NK-92 (cell line): ENCODE measurements around the gene NRDC.
"Not testable (repeated sequence)": the region's sequence is repeated elsewhere in the genome, so short reads cannot be mapped to it uniquely, and the experiment has no call there.

Experiments used
- DNase-seq: peaks from one replicate; lab custom pipeline; 2025; ENCODE audit not compliant: unreplicated experiment; lab: John Stamatoyannopoulos, UW

NRDC gene

DNA sequence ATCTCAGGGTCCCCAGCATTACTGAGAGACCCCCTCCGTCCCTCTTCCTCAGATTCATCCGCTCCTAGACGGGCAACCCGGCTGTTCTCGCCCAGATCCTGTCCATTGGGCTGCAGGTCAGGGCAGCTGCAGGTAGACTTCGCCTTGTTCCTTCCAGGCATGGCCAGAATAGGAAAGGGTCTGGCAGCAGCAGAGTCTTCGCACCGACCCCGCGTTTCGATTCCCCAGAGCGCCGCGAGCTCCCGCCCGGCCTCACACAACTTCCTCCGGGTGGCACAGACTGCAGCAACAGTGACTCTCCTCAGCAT lies 265 bp downstream of the NRDC start:
- no peak for DNase-seq

DNA sequence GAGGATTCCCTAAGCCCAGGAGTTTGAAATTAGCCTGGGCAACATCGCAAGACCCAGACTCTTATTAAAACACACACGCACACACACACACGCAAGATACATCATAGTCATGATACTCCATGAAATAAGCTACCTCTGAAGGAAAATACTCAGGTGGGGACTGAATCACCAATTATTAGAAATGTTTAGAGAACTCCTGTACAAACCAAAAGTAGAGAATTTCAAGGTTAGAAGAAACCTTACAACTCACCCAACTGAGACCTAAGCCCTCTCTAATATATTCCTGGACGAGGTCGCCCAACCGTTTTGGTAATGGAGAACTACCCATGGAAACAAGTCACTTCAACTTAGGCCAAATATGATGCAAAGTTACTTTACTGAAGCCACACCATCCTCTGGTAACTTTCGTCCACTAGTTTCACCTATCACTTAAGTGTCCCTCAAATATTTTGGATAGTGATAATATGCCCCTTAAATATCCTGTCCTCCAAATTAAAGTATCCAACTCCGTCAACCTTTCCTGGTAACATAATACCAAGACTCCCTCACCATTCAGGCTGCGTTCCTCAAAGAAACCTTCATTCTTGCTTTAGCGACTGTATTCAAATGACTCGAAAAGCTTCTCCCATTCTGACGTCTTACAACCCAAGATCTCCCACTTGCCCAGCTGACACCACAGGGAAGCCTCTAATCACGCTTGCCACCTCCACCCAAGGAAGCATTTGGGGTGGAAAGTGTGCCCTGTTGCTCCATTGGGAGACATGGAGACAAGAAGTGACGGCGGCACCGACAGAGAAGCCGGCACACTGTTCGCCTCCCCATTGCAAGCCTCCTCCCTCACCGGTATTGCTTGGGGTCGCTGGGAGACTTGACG lies 856 bp downstream of the NRDC start:
- no peak for DNase-seq

DNA sequence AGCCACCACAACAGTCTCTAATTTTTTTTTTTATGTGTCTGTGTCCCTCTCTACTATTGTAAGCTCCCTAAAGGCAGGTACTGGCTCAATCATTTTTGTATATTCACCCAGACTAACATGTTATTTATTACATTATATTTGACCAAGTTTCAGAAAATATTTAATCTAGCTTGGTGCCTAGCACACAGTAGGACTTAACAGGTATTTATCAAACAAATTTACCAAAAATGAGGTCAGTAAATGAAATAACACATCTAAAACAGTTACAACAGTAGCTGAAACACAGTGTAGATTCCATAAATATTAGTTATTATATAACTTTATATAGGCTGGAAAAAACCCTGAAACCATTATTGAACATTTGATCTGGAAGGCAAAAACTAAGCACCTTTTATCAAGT lies 2.7 kb downstream of the NRDC start:
- no peak for DNase-seq

DNA sequence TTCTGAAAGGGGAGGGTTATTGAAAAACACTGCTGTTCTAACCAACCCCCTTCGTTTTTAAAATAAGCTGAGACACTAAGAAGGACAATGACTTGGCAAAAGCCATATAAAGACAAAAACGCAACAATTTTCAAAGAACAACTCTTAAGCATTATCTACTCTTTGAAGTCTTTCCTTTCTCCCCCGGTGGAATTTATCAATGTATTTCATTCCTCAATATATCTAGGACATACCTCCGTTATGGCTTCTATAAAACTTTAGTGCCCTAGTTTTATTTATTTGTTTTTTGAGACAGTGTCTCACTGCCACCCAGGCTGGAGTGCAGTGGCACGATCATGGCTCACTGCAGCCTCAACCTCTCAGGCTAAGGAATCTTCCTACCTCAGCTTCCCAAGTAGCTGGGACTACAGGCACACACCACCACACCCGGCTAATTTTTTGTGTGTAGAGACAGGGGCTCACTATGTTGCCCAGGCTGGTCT lies 3.2 kb downstream of the NRDC start:
- DNase-seq, result no peak

DNA sequence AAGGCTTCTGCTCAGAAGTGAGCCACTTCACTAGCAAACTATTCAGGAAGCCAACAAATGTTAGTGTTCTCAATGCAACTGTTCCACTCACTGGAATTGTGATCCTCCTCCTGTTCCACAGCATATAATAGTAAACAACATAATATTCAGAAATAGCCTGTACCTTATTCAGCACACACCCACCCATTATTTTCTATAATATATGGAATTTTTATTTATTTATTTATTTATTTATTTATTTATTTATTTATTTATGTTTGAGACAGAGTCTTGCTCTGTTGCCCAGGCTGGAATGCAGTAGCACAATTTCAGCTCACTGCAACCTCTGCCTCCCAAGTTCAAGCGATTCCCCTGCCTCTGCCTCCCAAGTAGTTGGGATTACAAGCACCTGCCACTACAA lies 5.3 kb downstream of the NRDC start:
- DNase-seq, result not testable (repeated sequence)

DNA sequence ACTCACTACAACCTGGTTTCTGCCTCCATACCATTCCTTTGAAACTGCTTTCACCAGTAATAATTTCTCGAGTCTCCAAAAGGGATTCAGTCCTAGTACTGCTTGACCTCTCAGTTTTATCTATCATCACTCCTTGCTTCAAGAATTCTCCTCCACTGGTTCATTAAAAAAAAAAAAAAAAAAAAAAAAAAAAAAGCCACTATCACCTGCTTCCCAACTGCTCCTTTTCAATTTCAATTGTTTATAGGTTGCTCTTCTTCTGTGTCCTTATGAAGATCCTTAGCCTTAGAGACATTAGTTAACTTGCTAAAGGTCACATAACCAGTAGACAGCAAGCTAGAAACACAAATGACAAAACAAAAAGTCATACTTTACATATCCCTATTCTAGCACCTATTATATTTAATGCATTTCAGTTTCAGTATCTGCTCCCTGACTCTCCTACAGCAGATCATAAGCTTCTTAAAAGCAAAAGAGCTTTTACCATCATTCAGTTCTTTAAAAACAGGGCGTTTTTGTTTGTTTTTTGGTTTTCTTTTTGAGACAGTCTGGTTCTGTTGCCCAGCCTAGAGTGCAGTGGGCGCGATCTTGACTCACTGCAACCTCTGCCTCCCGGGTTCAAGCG lies 7.1 kb downstream of the NRDC start:
- no peak for DNase-seq

DNA sequence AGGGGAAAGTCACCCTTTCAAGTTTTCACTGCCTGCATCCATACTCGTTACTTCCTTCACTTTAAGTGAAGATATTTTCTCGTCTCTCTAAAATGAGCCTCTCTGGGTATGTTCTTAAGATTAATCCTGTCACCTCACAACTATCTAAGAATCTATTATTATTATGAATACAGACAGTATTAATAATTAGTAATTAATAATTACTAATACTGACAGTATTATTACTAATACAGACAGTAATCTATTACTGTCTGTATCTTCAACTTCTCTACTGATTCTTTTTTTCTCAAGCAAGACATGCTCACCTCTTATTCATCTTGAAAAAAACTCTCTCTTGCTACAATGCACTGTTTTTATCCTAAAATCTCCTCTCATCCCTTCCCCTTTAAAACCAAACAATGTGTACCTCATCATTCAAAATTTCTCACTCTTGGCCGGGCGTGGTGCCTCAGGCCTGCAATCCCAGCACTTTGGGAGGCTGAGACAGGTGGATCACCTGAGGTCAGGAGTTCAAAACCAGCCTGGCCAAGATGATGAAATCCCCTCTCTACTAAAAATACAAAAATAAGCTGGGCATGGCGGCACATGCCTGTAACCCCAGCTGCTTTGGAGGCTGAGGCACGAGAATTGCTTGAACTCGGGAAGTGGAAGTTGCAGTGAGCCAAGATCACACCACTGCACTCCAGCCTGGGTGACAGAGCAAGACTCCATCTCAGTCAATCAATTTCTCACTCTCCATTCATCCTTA lies 7.8 kb downstream of the NRDC start:
- DNase-seq, result no peak

DNA sequence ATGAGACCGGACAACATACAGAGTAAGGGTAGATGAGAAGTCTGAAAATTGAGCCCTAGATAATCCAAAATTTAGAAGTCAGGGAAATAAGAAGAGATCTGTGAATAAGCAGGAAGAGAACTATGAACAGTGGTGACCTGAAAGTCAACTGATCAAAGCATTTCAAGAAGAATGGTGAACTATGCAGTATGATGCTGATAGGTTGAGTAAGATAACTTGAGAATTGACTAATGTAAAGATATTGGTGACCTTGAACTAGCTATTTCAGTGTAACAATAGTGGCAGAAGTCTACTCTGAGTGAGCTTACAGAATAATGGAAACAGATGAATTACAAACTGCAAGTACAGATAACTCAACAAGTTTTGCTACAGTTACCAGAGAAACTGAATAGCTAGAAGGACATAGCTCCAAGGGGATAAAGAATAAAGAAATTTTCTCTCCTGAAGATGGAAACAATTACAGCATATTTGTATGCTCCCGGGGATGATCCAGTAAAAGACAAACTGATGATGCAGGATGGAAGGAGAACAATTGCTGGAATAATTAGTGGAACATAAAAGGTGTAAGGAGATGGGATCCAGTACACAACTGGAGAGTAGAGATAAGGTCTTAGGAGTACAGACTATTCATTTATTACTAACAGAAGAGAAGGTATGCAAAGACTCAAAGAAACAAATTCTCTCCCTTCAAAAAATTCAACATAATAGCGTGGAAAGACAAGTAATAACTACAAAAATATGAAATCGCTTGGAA lies 10.9 kb downstream of the NRDC start:
- DNase-seq, result no peak

DNA sequence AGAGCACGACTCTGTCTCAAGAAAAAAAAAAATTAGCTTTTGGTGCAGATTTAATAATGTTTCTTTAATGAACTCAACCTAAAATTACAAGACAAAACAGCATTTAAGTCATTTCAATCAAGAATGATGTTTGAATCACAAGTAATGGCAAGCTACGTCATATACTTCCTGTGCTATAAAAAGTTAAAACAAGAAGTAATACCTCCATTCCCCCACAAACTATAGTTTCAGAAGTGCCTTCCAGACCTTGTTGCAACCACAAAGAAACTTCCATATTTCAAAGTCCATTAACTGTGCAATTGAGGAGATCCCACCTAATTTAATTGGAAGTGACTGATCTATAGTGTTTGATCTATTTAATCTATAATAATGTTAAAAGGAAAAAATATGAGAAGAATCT lies 15.1 kb downstream of the NRDC start:
- no peak for DNase-seq

DNA sequence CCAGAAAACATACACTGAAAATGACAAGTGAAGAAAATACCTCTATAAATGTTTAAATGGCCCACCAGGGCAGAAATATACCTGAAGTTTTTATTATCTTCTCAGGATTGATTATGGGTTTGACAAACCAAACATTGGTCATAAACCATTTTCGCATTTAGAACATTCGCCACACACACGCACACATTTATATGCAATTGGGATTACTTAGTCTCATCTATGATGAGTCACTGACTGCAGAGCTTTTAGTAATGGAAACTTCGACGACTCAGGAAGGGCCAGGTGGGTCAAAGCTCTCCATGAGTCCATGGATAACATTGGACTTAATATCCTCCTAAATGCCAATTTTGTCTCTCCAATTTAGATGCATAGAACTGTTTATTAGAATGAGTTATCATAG lies 16.9 kb downstream of the NRDC start:
- DNase-seq, result no peak

DNA sequence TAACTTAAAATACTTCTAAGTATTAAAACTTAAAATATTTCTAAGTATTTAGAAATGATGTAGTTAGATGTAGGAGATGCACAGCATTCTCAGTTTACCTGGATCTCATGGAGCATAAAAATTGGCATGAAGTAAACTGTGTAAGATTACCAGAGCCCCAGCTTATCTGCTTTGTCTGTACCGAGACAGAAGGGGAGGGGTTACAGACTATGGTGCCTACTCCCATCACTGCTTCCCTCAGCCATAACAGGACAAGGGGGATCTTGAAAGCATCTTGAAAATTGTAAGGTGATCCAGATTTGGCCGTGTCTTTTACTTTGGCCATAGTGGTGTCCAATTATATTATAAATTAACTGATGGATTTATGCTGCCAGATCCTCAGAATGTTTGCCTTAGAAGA lies 18.8 kb downstream of the NRDC start:
- no peak for DNase-seq

DNA sequence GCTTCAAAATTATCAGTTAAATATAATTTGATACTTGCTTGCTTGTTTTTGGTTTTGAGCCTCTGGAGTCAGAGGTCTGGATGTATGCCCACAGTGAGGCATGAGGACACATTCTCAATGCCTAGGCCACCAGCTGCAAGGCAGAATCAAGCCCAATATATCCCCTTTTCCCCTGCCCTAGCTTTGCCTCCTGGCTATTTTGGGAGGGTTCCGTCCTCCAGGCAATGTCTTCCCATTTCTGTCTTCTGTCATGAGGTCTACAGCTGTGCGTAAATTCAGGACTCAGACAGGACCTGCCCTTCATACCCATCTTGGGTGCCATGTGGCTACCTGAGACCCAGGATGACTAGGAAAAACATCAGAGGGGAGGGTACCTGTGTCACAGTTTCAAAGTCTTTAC lies 19.2 kb downstream of the NRDC start:
- no peak for DNase-seq

DNA sequence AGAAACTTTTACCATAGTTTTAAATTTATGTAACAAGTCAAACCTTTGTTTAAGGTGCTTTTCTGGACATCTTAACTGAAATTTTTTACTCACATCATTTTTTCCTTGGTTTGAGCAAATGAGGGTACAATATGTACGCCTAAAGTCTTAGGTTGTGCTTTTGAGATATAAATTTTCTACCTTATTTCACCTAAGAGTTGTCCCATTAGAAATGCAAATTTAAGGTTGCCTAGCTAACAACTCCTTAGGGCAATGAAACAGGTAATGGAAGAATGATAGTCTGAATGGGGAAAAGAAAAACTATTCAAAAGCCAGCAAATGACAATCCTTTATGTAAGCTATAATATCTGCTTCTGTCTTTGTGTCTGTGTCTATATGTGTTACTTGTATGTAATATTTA lies 19.6 kb downstream of the NRDC start:
- DNase-seq, result no peak

DNA sequence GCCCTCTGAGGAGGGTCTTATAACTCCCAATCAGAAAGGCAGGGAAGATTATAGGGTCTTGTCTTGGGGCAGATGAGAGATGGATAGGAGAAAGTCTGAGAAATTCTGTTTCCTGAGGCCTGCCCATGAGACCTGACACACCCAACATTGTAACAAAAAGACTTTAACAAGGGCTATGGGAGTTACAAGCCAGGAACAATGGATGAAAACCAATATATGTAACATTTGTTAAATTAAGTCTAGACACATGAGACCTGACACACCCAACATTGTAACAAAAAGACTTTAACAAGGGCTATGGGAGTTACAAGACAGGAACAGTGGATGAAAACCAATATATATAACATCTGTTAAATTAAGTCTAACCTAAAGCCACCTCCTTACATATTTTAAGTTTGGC lies 21.8 kb downstream of the NRDC start:
- DNase-seq, result no peak

DNA sequence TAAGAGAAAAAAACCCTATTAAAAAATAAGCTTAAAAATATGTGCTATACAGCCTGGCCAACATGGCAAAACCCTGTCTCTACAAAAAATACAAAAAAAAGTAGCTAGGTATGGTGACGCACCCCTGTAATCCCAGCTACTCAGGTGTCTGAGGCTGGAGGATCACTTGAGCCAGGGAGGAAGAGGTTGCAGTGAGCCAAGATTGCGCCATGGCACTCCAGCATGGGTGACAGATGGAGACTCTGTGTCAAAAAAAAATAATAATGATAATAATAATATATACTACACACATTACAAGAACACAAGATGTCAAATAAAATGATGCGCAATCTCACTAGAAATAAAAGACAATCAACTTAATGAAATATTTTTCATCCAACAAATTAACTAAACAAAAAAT lies 22.9 kb downstream of the NRDC start:
- no peak for DNase-seq

DNA sequence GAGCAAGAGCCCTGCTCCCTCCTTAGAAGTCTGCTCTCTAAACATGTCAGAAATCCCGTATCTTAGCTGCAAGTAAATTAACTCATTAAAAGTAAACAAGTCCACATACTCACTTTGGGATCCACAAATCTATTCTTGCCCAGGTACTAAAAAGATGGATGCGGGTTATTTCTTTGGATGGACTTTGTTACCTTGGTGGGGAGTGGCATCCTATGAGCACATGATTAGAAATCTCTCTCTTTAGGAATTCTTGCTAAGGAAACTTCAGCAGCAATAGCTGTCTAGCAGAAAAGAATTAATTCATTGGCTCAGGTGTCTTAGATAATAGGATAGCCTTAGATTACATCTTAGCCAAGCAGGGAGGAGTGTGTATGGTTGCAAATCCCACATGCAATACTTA lies 25.2 kb downstream of the NRDC start:
- DNase-seq, result no peak

DNA sequence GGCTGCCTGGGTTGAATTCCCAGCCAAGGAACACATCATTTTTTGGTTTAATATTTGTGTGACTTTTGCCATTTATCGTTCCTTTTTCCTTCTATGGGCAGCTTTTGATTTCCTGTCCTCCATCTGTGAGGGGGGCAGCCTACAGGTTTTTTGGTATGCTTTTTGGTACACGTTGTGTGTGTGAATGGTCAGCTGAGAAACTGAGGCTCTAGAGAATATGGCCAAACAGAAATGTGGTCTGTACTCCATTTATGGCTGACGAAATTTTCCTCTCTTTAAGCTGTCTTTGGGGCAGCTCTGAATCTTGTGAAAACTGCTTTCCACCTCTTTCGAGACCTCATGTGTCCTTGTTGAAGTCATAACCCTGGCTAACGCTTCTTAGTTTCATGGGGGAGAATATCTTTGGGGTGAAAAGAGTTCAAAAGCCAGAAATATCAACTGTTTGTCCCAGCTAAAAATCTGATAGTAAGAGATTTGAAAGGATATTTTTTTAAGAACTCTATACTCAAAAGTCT lies 26.6 kb downstream of the NRDC start:
- no peak for DNase-seq

DNA sequence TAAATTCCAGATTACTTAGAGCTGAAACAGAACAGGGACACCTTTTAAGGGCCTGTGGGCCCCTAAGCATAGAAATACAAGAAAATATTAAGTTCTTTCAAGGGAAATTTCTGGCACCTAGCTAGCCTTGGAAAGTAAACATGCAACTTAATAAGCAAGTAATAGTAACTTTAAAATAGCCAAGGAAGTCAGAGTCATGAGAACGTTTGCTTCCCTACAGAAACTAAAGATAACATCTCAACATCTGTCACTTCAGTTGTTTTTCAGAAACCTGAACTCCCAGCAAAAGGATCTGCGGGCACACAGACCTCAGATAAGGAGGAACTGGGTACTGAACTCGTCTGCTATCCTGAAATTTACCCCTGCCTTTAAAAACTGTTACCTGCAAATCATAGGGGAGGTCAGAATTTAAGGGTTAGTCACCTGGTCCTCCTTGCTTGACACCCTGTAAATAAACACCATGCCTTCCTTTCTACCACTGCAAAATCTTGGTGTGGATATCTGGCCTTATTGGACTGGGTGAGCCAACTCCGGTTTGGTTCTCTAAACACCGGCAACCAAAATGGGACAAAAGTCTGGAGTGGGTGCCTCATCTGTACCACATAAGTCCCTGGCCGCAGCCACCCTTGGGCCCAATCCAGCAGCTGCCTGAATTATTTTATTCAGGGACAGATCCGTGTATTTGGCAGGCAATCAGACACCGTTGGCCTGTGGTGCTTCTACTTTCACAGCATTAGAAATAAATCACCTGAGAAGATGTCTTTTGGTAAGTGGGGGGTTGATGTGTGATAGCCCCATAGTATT lies 27.9 kb downstream of the NRDC start:
- DNase-seq, result no peak

DNA sequence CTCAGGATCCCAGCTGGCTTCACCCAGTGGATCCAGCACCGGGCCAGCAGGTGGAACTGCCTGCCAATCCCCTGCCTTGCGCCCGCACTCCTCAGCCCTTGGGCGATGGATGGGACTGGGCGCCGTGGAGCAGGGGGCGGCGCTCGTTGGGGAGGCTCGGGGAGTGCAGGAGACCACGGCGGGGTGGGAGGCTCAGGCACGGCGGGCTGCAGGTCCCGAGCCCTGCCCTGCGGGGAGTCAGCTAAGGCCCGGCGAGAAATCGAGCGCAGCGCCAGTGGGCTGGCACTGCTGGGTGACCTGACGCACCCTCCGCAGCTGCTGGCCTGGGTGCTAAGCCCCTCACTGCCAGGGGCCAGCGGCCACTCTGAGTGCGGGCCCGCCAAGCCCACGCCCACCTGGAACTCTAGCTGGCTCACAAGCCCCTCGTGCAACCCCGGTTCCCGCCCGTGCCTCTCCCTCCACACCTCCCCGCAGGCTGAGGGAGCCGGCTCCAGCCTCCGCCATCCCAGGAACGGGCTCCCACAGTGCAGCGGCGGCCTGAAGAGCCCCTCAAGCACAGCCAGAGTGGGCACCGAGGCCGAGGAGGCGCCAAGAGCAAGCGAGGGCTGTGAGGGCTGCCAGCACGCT lies 31.1 kb downstream of the NRDC start:
- DNase-seq, result no peak

DNA sequence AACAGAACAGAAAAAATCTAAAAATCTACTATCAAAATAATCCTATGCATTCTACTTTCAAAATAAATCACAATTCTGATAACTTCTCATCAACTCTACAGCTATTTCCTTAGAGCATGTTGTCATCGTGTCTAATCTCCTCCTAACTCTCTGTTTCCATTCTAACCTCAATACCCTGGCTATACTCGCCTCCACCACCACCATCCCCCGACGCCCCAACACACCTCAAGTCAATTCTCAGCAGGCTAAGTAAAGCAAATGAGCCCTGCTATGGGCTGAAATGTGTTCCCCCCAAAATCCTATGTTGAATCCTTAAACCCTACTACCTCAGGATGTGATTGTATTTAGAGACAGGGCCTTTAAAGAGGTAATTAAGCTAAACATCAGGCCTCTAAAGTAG lies 34.6 kb downstream of the NRDC start:
- DNase-seq, result no peak
